DMS79 treated with DMSO at 0.1 percent for 48 hours (cell line): ENCODE results near the gene CMIP.

Experiments
- DNase-seq: peaks from one replicate; lab custom pipeline; 2025; lab: John Stamatoyannopoulos, UW

The CMIP gene

DNA sequence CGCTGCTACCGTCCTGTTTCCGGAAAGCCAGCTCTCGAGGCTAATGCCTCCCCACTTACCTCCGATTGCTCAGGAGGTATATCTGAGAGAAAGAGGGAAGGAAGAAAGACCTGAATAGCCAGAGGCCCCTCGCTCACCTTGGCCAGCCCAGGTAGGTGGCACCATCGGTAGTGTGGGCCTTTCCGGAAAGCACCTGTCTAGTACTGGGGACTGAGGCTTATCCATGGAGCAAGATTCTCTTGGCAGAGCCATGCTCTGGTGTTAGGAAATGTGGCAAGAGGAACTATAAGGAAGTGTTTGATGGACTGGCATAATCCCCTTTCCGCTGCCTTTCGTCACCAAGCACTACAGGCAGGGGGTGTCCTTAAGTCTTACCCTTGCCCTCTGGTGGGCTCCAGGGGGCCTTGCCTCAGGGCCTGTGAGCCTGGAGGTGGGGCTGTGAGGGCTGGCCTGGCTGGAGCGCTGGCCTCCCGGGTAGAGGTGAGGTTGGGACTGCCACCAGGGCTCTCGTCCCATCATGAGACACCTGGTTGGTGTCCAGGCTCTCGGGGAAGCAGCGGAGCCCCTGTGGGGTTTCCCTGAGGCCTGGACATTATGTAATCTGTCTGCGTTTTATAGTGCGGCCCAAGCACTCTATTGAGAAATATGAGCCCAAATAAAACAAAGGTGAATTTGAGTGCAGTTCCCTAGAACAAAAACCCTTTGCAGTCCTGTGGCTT is 2.9 kb downstream of the CMIP start:
- peak; percentile 24 for DNase-seq

DNA sequence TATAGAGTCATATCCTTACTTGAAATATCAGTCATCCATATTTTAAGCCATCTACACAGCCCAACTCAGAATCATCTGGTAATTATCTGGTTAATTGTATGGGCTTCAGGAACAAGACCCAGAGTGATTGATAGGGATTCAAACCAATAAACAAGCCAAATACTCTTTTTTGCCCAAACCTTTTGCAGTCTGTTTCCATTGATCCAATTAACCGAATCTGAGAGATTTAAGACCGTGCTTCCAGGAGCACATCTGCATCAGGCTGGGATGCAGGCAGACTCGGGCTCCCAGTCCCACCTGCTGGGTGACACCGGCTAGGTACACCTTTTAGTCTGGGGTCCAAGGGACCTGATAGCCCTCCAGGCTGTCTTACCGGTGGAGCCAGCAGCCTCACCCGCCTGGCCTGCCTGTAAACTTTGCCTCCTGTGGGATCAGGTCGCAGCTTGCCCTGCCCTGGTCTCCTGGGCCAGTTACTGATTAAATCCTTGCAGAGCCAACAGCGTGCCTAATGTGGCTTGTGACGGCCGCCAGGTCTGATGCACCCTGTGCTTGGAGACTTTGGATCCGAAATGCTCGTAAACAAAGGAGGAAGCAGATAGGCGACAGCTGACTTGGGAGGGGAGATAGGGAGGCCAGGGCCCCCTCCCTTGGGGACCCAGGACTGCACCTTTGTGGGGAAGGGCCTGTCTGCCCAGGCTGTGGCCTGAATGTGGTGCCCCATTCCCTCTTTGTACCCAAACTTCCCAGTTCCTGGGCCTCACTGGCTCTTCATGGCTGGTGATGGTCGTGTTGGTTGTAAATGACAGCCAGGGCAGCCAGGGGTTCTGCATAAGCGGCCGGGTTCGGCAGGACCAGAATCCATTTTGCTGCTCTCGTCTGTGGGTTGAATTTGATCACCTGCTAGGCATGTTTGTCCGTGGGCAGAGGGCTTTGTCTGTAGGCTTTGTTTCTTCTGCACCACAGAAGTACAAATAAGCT is 3.8 kb downstream of the CMIP start:
- DNase-seq: peak; percentile 12

- no peak for DNase-seq
Observed at GRCh38 chr16:81449241-81449640, 4.6 kb downstream of the CMIP start.

DNA sequence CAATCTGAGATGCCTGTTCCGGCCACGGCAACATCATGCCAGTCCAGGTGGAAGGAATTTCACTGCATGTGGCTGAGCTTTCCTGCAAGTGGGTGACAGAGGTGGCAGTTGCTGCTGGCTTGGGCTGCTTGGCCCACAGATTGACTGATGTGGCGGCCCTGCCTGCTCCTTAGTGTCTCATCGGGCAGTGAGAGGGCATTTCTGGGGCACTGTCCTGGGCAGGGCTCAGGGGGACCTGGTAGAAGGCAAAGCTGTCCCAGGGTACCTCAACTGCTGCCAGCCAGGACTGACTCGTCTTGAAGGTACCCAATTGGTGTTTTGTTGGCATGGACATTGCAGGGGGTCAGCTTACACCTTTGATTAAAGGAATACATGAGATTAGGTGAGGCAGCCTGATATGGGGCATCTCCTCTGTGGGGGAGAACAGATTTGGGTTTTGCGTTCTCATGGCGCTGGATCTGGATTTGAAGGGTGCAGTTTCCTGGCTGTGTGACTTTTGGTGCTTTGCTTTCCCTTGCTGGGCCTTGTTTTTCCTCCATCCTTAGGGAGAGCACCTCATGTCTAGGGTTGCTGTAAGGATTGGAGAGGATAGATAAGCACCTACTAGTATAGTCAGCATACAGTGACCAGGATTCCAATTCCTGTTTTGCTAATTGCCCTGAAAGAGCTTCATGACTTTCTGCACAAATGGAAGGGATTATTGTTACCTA is 5.4 kb downstream of the CMIP start:
- no peak for DNase-seq

DNA sequence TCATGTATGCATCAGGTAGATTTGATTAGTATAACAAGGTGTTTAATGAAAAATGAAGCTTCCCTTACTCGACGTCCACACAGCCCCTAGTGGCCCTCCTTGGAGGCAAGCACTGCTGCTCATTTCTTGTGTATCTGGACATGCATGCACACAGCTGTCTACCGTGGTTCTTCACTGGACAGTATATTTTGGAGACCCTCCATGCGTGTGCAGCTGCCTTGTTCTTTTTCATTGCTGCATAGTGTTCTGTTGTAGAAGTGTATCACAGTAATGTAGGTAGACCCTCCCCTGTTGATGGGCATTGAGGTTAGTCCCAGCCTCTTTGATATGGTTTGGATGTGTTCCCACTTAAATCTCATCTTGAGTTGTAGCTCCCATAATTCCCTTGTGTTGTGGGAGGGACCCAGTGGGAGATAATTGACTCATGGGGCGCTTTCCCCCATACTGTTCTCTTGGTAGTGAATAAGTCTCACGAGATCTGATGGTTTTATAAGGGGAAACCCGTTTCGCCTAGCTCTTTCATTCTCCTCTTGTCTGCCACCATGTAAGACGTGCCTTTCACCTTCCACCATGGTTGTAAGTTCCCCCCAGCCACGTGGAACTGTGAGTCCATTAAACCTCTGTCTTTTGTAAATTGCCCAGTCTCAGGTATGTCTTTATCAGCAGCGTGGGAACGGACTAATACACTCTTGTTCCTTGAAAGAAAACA is 6.3 kb downstream of the CMIP start:
- DNase-seq: no peak

- DNase-seq: no peak
Observed at GRCh38 chr16:81451753-81452680, 7.4 kb downstream of the CMIP start.

DNA sequence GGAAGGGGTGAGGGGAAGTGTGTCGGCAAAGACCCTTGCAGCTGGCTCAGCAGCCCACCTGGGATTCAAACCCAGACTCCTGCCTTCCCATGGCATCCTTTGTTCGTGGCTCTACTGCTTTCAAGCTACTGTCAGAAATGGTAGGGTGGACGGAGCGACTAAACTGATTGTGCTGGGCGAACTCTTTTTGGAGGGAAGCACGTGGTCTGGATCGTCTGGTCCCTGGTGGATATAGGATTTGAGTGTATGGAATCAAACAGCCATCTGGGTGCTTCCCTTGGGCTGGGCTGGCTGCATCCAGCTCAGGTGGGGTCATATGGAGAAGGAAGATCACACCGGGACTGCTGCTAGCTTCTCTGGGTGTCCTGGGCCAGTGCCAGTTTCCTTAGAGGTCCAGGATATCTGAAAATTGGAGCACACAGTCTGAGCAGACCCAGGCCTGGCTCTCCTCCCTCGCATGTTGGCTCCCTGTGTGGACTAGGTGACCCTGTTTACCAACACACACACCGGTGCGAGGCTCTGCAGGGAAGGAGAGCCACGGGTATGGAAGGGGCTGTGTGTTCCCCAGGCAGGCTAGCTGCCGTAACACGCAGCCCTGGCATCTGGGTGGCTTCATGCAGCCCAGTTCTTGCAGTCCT is 8.6 kb downstream of the CMIP start:
- DNase-seq: no peak

- no peak for DNase-seq
Observed at GRCh38 chr16:81454044-81454443, 9.4 kb downstream of the CMIP start.

DNA sequence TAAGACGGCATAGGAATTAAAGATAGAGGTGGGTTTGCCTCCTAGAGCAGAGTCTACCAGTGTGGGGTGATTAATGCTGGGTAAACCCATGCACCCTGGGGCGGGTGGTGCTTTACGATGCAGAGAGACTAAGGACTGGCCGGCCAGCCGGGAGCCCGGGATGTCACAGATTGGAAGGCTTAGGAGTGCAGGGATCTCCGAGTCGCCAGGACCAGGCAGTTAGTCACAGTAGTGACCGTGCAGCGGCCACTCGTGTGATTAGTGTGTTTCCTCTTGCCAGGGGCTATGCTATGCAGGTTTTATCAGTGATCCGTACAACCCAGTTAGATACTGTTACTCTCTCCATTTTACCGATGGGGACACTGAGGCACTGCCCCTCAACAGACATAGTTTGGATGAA is 10.4 kb downstream of the CMIP start:
- no peak for DNase-seq

- no peak for DNase-seq
Observed at GRCh38 chr16:81455720-81456494, 11.3 kb downstream of the CMIP start.

- no peak for DNase-seq
Observed at GRCh38 chr16:81456523-81457325, 12.1 kb downstream of the CMIP start.

- DNase-seq: no peak
Observed at GRCh38 chr16:81457326-81458133, 12.9 kb downstream of the CMIP start.

- no peak for DNase-seq
Observed at GRCh38 chr16:81458149-81458669, 13.6 kb downstream of the CMIP start.

DNA sequence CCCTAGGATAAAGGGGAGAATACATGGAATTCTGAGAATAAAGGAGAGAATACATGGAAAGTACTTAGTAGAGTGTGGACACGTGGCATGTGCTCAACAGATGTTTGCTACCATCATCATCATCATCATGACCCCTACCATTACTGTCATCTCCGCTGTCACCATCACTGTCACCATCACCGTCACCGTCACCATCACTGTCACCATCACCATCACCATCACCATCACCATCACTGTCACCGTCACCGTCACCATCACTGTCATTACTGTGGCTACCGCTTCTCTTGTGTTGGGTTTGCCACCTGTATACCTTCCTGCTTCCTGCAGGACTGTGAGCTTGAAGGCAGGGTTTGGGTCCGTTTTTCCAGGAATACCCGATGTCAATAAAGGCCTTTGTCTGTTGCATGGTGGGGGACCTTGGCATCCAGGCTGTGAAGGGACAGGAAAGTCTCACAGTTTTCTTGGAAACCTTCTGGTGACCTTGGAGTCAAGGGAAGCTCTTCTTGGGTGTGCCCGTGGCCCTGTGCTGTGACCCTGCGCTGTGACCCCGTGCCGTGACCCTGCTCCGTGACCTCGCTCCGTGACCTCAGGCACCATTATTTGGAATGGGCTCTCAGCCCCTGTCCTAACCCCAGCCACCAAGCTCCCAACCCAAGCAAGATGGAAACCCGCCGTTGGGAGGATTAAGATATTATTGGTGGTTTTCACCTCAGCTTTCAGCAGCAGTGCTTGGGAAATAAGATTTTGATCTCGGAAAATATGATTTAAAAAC is 14.4 kb downstream of the CMIP start:
- DNase-seq: no peak

GRCh38 chr16:81460075-81460474 is 15.5 kb downstream of the CMIP start:
- no peak for DNase-seq

DNA sequence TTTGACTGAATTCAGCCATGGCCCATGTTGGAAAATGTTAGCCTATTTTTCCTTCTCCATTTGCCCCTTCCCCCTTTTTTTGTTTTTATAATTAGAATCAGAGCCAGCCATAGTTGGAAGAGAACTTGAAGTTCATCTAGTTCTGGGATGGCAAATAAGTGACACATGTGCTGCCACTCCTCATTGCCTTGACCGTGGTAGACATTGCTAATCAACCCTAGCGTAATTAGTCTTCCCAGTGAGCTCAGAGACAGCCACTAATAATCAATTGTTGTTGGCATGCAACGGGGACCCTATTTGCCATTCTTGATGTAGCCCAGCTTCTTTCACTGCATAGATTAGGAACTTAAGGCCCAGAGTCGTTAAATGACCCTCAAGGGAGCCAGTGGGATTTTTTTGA is 16.6 kb downstream of the CMIP start:
- no peak for DNase-seq

GRCh38 chr16:81461766-81462165 is 17.2 kb downstream of the CMIP start:
- DNase-seq: no peak
